COLO829 (cell line): Measurements from ENCODE around the gene LAPTM4A.
"Not testable (repeated sequence)": the region's sequence is repeated elsewhere in the genome, so short reads cannot be mapped to it uniquely, and the experiment has no call there.

ENCODE experiments used
- DNase-seq: peaks from one replicate; pipeline ENCODE4 v3.0.0; 2012; ENCODE audit warnings: low spot score

Gene LAPTM4A

DNA sequence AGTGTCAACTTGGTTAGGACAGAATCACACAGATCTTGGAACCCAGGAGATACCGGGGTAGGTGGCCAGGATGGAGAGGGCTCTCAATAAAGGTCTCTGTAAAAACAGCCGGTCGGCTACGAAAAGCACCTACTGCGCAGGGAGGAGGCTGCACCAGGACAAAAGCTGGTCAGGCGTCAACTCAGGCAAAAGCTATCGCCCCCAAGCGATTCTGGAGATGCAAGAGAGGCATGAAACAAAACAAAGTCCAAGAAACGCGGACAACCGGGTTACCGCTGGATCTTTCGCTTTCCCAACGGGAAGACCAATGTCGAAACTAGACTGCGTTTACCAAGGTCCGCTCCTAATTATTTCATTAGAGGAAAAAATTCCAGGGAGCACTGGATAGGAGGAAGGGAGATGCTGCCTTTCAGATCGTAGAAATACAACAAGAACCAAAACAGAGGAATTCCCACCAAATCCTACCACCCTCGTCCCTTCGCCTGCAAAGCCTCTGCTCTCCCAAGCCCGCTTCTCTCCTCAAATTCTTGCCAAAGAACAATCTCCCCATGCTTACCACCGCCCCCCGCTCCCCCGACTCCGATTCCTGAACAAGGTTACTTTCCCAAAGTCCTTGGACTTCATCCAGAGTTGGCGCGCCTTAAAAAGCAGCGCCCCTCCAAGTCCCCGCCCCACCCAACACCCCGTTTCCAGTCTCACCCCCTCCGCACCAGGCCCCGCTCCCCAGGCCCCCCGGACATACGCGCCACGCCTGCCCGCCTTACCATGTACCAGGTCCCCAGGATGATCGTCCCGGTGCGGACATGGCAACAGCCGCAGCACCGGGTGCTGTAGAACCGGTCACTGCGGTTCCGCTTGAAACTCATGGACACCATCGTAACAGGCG lies 539 bp downstream of the LAPTM4A start:
- no peak for DNase-seq

- no peak for DNase-seq
Observed at GRCh38 chr2:20050104-20050645, 1.3 kb downstream of the LAPTM4A start.

DNA sequence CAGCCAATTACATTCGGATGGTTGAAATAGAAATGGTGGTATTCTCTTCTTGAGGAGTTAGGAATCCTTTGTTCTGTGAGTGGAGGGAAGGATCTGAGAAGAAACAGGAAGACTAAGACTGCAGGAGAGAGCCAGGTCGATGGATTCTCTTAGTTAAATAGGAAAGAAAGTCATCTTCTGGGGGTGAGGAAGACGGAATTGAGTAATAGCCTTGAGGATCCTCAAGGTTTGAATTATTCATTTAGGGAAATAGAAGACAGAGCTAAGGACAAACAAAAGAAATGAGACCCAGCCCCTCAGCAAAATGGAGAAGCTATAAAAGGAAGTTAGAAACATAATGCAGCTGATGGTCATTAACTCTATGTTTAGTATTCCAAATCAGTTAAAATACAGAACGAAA lies 1.8 kb downstream of the LAPTM4A start:
- no peak for DNase-seq

GRCh38 chr2:20048488-20049448 lies 2.7 kb downstream of the LAPTM4A start:
- DNase-seq, result no peak

DNA sequence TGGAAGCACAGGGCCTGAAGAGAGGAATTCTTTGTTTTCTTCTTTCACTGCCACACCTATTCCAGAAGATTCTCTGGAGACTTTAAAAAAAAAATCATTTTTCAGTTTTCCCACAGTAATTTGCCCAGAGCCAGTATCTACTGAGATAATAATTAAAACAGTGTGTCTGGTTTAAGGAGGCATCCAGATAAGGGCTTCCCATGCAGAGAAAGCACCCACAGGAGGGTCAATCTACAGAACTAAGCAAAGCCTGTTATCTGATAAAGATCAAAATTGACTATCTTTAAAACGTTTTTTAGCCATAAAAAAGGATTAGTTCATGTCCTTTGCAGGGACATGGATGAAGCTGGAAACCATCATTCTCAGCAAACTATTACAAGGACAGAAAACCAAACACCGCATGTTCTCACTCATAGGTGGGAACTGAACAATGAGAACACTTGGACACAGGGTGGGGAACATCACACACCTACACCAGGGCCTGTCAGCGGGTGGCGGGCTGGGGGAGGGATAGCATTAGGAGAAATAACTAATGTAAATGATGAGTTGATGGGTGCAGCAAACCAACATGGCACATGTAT lies 5.6 kb downstream of the LAPTM4A start:
- DNase-seq, result not testable (repeated sequence)

DNA sequence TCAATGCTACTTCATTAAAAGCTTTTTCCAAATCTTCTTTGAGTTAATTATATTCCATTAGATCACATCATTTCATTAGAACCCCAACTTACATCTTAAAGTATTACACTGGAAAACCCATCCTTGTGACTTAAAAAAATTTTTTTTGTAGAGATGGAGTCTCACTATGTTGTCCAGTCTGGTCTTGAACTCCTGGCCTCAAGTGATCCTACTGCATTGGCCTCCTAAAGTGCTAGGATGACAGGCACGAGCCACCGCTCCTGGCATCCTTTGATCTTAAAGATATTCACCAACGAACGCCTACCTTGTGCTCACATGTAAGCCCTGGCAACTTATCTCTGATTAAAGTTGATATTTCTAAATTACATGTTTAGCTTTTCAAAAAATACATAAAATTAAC lies 6.7 kb downstream of the LAPTM4A start:
- no peak for DNase-seq

DNA sequence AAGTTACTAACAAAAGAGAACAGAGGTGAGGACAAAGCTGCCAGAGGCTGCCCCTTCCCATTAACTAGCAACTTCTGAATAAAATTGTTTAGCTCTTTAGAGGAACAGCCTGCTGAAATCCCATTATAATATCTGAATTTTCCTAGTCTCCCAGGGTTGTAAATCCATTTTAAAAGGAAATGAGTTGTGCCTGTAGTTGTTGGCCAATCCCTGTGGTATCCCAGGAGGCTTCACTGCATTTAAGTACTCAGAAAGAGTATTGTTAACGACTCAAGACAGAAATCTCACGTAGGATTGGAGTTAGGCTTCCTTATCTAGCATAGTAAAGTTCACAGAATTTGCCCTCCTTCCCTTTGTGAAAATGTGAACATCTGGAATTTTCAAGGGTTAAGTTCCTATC lies 8.9 kb downstream of the LAPTM4A start:
- DNase-seq, result no peak

- no peak for DNase-seq
Observed at GRCh38 chr2:20040489-20041172, 10.8 kb downstream of the LAPTM4A start.

DNA sequence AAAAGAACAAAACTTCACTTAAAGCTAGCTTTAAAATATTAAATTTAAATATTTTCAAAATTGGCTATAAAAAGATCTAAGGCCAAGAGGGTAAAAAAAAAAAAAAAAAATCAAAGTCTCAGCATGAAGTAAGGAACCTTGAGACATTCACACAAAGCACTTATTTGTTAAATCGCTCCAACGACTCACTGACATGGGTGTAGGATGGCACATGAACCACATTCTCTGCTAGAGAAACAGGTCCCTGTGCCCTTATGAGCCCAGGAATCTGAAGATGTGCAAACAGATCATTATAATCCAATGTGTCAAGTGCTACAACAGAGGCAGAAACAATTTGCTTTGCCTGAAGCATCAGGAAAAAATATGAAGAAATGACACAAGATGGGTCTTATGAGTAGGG lies 13.8 kb downstream of the LAPTM4A start:
- DNase-seq, result peak; percentile 52

DNA sequence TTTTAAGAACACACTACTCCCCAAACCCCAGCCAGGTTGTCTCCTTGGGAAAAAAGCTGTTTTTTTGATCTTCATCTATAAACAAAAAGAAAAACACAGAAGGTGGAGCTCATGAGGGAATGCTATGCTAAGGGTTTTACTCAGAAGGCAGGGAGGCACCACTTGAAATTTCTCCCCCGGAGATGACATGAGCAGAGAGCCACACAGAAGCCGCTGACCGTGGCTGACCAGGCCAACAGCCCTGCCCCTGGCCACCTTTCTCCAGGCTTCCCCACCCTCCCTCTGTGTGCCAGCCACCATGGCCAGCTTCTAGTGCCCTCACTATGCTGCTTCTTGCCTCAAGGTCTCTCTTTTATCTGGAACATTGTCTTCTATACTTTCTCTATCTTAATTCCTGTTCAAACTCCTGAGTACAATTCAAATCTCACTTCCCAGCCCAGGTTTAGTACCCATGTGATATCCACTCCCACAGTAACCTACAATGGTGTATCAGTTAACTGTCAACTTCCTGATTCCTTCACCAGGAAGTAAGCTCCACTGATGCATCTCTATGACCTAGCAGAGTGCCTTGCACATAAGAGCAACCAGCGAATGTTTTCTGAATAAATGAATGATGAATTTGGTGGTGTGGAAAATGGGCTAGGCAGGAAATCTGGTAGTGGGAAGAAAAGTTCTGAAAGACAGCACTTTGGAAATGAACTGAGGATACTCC lies 15.3 kb downstream of the LAPTM4A start:
- DNase-seq, result no peak

GRCh38 chr2:20034821-20035220 lies 16.6 kb downstream of the LAPTM4A start:
- DNase-seq, result no peak

DNA sequence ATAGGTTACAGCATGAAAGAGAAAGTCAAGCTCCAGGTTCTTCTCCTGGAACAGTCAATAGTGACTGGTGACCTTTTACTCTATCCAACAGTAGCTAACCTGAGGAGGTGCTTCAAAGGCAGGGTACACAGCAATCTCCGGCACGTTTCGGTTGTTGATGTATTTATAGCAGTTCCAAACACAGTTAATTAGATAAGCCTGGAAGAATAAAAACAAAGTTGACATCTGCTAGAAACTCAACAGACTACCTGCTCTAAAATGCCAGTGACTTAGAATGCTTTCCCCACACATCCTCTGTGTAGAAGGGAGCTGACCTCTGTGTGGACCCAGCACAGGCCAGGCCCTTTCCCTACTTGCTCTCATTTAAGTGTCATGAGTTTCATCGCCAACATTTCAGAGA lies 17.2 kb downstream of the LAPTM4A start:
- DNase-seq, result no peak

DNA sequence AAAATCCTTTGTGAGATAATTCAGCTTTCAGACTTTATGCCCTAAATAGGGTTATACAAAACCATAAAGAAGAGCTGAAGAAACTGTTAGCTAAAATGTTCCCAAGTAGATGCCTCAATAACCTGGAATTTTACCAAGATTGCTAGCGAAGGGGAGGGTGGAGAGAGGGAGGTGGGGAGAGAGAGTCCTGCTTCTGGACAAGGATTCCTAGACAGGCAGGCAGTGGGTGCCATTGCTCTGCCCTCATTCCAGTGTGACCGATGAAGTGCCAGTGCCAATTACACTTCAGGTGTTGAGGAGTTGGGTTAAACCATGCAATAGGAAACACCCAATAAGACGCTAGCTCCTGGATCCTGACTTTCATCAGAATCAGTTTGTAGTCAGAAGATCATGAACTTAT lies 18.1 kb downstream of the LAPTM4A start:
- no peak for DNase-seq

DNA sequence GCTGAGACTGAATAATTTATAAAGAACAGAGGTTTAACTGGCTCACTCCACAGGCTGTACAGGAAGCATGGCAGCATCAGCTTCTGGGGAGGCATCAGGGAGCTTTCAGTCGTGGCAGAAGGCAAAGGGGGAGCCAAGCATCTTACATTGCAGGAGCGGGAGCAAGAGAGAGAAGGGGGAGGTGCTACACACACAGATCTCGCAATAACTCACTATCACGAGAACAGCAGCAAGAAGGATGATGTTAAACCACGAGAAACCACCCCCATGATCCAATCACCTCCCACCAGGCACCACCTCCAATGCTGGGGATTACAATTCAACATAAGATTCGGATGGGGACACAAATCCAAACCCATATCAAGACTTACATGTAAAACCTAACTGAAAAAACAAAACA lies 21.2 kb downstream of the LAPTM4A start:
- DNase-seq, result no peak

GRCh38 chr2:20027705-20028434 lies 23.6 kb downstream of the LAPTM4A start:
- DNase-seq, result no peak

GRCh38 chr2:20027260-20027677 lies 24.2 kb downstream of the LAPTM4A start:
- no peak for DNase-seq

- no peak for DNase-seq
Observed at GRCh38 chr2:20025065-20025786, 26.2 kb downstream of the LAPTM4A start.

- DNase-seq, result no peak
Observed at GRCh38 chr2:20023688-20024087, 27.7 kb downstream of the LAPTM4A start.

- no peak for DNase-seq
Observed at GRCh38 chr2:20021405-20022009, 29.9 kb downstream of the LAPTM4A start.
